GM18499 (cell line): ENCODE results near the gene CADM4.
"Not testable (repeated sequence)": the region's sequence is repeated elsewhere in the genome, so short reads cannot be mapped to it uniquely, and the experiment has no call there.

ENCODE experiments used
- ATAC-seq: cut with Tn5 transposase; IDR thresholded peaks from one replicate; pipeline ENCODE4 v1.9.1; 2021; ENCODE audit warnings: moderate number of reproducible peaks; ENCODE audit not compliant: insufficient read depth, unreplicated experiment

Gene CADM4

DNA sequence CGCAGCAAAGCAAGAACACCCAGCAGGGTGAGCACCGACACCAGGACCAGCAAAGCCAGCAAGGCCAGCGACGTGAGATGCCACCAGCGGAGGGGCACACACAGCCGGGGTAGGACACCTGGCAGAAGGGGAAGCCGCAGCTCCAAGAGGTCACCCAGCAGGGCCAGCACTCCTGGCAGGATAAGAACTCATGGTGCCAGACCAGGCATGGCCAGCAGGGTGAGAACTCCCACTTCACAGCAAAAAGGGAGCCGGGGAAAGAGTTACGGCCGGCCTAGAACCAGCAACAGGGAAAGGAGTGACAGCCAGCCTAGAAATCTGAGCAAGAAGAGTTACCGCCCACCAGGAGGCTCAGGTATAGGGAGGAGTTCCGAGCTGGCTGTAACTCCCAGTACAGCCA is 27.3 kb downstream of the CADM4 start:
- no peak for ATAC-seq

DNA sequence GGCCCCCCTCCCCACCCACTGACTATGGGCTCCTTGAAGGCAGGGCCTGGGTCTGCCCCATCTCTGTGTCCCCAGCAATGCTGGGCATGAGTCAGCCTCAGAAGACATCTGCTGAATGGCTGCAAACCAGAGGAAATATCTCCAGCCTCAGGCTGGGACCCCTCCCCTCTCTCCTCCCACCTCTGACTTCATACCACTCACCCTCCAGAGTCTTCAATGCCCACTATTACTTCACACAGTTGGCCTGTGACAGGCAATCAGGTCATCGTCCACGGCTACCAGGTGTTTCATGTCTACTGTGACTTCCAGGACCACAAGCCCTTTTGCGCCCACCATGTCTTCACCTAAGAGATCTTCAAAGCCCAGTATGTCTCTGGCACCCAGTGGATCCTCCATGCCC is 27.9 kb downstream of the CADM4 start, which contains the start of gene SRRM5:
SRRM5 (plus strand) TSS at position 301 of the 400 bp plus-strand sequence; CDS start at position 335, 34 bp downstream.
- ATAC-seq = no peak

DNA sequence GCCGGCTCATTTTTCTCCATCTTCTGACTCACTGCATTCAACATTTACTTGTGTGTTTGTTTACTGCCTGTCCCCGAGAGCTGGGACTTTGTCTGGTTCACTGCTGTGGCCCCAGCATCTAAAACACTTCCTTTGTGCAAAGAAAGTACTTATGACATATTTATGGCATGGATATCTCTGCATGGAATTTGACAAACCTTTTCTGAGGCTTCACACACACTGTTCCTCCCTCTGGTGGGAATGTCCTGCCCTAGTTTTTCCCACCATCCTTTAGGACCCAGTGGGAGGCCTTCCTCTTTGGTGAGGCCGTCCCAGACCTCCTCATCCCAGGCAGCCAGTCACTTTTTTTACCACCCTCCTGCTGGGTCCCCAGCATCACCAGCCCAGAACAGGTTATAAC is 29.2 kb downstream of the CADM4 start:
- no peak for ATAC-seq

DNA sequence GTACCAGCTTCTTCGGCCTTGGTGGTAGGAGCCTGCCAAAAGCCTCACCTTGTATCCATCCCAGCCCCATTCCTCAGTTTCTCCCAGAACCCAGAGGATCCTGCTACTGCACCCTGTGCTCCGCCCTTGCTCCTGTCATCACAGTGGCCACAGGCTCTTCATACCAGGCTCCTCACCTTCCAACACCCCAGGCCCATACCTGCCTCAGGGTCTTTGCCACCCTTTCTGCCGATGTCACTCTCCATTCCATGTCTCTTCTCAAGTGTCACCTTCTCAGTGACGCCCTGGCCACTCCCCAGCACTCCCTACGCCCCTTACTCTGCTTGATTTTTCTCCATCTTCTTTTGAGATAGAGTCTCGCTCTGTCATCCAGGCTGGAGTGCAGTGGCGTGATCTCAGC is 29.8 kb downstream of the CADM4 start:
- ATAC-seq = no peak

DNA sequence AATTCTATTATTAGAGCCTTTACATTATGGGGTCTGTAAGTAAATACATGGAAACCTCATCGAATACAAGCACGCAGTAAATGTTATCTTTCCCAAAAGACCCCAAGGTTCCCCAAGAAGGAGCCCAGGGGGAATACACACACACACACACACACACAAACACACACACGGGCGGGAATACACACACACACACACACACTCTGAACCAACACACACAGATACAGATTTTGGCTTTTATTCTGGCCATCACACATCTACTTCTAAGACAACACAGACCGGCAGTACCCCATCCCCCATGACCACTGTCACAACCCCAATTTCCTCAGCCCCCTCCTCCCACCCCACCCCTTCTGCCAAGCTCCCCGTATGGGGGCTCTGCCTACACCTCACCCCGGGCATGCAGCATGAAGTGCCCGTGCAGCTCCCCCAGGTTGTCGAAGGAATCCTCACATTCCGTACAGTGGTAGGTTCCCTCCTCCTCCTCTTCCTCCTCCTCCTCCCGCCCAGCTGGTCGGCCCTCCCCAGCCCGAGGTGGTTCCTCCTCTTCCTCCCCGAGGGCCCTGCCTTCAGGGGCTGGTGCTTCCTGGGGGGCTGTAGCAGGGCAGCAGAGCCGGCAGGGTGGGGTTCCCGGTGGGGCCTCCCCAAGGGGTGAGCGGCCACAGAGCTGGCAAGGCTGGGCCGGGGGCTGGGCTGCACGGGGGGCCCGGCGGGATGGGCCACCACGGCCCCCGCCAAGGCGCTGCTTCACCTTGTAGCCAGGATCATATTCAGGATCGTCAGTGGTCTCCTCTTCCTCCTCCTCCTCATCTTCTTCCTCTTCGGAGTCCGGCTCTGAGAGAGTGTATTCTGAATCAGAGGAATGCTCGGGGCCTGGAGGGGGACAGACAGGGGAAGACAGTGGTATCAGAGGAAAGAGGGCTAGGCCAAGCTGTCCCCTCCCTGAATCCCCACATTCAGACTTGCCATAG is 32.1 kb downstream of the CADM4 start:
- ATAC-seq = no peak

DNA sequence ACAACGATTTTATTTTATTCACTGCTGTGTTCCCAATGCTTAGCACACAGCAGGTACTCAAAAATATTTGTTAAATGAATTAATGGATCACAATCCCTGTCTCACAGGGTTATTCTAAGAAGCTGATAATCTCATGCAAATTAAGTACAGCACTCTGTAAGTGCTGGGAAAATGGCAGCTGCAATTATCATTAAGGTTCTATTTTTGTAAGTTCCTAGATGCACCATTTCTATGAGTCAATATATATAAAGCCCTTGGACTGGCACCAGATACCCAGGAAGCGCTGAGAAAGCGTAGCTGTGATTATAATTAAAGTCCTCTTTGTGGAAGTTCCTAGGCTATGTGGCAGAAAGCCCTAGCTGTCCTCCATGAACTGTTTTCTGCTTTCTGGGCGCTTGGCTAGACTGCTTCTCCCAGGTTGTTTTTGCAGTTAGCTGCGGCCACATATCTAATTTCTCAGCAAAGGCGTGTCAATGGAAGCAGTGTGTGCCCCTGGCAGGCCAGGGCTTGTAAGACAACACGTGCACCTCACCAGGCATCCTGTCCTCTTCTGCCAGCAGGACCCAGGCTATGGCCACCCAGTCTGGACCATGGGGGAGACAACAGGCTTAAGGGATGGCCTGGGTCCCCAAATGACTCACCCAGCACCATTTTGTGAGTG is 33.0 kb downstream of the CADM4 start:
- no peak for ATAC-seq

DNA sequence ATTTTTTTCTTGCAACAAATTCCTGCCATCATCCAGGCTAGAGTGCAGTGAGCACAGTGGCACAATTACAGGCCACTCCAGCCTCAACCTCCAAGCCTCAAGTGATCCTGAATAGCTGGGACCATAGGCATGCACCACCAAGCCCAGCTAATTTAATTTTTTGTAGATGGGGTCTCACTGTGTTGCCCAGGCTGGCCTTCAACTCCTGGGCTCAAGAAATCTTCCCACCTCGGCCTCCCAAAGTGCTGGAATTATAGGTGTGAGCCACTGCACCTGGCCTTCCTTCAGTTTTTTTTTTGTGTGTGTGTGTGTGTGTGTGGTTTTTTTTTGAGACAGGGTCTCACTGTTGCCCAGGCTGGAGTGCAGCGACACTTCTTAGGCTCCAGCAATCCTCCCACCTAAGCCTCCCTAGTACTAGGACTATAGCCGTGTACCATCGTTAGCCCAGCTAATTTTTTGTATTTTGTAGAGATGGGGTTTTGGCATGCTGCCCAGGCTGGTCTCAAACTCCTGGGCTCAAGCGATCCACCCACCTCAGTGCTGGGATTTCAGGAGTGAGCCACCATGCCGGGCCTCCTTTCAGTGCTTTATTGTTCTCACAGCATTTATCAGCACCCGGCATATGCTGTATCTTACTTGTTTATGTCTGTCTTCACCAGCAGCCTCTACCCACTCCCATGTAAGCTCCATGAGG is 33.6 kb downstream of the CADM4 start:
- ATAC-seq = no peak

DNA sequence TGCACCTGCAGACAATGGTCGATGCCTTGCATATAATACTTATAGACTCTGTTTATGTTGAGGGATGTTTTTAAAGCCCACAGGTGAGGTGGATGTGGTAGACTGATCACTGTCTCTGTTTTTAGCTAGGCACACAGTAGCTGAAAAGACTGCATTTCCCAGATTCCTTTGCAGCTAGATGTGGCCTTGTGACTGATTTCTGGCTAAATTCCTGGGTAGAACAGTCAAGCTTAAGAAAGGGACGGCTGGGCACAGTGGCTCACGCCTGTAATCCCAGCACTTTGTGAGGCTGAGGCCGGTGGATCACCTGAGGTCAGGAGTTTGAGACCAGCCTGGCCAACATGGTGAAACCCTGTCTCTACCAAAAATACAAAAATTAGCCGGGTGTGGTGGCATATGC is 39.3 kb downstream of the CADM4 start:
- not testable (repeated sequence) for ATAC-seq

- ATAC-seq = no peak
These were observed 39.9 kb downstream of the CADM4 start for GRCh38 chr19:43599635-43600295.

- ATAC-seq = no peak
These were observed 41.0 kb downstream of the CADM4 start for GRCh38 chr19:43598445-43599240.

GRCh38 chr19:43597876-43598275 is 41.8 kb downstream of the CADM4 start:
- no peak for ATAC-seq

DNA sequence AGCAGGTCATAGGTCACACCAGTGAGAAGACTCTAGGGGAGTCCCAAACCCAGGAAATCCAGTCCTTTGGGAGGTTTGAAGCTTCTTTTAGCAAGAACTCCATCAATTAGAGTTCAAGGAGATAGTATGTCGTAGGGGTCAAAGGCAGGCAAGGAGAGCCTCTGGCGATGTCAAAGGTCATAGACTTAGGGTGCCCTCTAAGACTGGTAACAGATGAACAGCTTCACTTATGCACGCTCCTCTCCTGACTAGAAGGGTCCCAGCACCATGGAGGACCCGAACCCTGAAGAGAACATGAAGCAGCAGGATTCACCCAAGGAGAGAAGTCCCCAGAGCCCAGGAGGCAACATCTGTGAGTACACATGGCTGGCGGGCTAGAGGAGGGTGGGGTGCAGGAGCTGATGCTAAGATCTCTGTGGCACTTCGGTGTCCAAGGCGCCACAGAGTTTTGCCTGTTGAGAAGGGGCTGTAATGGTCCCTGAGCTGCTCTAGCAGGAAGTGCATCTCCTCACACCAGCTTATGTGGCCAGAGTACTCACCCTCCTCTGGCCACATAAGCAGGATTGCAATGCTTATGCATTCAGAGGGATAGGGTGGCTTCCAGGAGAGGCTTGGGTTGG is 42.7 kb downstream of the CADM4 start:
- ATAC-seq = no peak

GRCh38 chr19:43595999-43596841 is 43.4 kb downstream of the CADM4 start, which contains the start of the genes IRGQ and ZNF576:
TSS of gene IRGQ (minus strand) at chr19:43596134. CDS start at chr19:43595338, 796 bp downstream.
TSS of gene ZNF576 (plus strand) at chr19:43596595. CDS start at chr19:43597109, 514 bp downstream.
- peak; percentile 81 for ATAC-seq

DNA sequence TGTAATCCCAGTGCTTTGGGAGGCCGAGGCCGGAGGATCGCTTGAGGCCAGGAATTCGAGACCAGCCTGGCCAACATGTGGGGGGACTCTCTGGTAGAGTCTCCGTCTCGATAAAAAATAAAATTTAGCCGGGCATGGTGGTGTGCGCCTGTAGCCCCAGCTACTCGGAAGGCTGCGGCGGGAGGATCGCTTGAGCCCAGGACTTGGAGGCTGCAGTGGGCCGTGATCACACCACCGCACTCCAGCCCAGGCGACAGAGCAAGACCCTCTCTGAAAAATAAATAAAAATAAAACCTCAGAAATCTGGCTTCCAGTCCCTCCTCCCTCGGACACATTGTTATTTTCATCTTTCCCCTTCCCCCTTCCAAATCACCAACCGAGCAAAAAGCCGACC is 44.0 kb downstream of the CADM4 start:
- no peak for ATAC-seq

DNA sequence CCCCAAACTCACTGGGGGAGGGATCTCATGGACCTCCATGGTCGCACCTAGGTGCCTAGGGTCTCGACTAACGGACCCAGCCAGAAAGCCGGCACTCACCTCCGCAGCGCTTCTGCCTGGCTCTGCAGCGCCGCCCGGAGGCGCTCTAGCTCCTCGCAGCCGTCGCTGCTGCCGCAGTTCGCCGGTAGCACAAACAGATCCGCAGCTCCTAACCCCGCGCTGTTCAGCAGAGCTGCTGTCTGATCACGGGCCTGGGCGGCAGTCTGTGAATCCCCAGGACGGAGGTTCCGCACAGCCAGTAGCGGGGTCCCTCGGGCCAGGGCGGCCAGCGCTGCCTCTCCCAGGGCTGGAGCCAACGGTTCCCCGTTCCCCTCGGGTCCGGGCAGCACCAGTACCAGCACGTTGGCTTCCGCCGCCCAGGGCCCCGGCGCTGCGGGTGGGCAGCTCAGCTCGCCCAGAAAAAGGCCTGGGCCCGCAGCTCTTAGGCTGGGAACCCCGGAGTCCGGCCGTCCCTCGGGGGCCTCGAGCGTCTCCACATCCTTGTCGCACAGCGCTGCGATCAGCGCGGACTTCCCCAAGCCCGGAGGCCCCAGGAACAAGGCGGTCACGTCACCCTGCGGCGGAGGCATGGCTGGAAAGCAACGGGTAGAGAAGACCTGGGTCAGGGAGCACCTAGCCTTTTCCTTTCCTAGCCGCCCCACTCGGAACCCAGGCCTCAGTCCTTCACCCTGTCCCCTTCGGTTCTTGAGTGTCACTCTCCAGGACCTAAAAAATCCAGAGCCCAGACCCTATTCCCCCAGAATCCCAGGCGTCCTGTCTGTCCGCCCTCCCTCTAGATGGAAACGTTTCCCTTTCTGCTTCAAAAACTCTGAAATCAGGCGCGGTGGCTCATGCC is 44.7 kb downstream of the CADM4 start:
- ATAC-seq = no peak

- ATAC-seq = no peak
These were observed 45.5 kb downstream of the CADM4 start for GRCh38 chr19:43594081-43594697.
